Neural cell (in vitro differentiated cells): ENCODE results near the gene KASH5. TPM values are rescaled to one million over a fixed set of nuclear protein-coding genes. Genes with fewer than 3 reads are reported as not detected.

Experiments used
- H2AFZ ChIP-seq: fragments of 200-600, 300-800 bp; sonication (generic), shearing (Covaris generic); 2 replicates; pipeline ENCODE4 v1.6.0; 2014; ENCODE audit warnings: low read depth, mild to moderate bottlenecking, antibody characterized with exemption, low read length, moderate library complexity
- H3F3A ChIP-seq: fragments of 200-600 bp; shearing (Covaris generic); 2 replicates; pipeline ENCODE4 v1.6.1; 2016; ENCODE audit warnings: mild to moderate bottlenecking, moderate library complexity, mixed read lengths, antibody characterized with exemption, low read length; ENCODE audit not compliant: insufficient read depth, poor library complexity, severe bottlenecking
- H3K27ac ChIP-seq: fragments of 200-600, 300-800 bp; sonication (generic), shearing (Covaris generic); 2 replicates; pipeline ENCODE4 v1.5.1; 2014; ENCODE audit warnings: mild to moderate bottlenecking, low read length, moderate library complexity
- H3K27me3 ChIP-seq: fragments of 300-800, 200-600 bp; sonication (generic), shearing (Covaris generic); 2 replicates; pipeline ENCODE4 v1.6.0; 2014; ENCODE audit warnings: mild to moderate bottlenecking, low read depth, low read length, moderate library complexity; ENCODE audit not compliant: insufficient read depth
- H3K36me3 ChIP-seq: fragments of 300-800, 200-600 bp; sonication (generic), shearing (Covaris generic); 2 replicates; pipeline ENCODE4 v1.5.1; 2014; ENCODE audit warnings: mild to moderate bottlenecking, antibody characterized with exemption, low read length, moderate library complexity; ENCODE audit not compliant: insufficient read depth
- H3K4me2 ChIP-seq: fragments of 300-800, 200-600 bp; sonication (generic), shearing (Covaris generic); 2 replicates; pipeline ENCODE4 v1.6.0; 2014; ENCODE audit warnings: mild to moderate bottlenecking, low read length
- H3K4me3 ChIP-seq: fragments of 300-800, 200-600 bp; sonication (generic), shearing (Covaris generic); 2 replicates; pipeline ENCODE4 v1.5.1; 2014; ENCODE audit warnings: mild to moderate bottlenecking, low read length, moderate library complexity
- H3K79me2 ChIP-seq: fragments of 200-600 bp; shearing (Covaris generic); replicated peaks from 2 replicates; pipeline ENCODE4 v1.6.0; 2014; ENCODE audit warnings: mild to moderate bottlenecking, low read length, moderate library complexity; ENCODE audit not compliant: insufficient read depth
- H3K9ac ChIP-seq: fragments of 300-800, 200-600 bp; sonication (generic), shearing (Covaris generic); 2 replicates; pipeline ENCODE4 v1.6.1; 2016; ENCODE audit warnings: mild to moderate bottlenecking, low read length, mixed read lengths
- H3K9me2 ChIP-seq: fragments of 200-600 bp; shearing (Covaris generic); 2 replicates; pipeline ENCODE4 v1.6.1; 2016; ENCODE audit warnings: mild to moderate bottlenecking, low read length, mixed read lengths; ENCODE audit not compliant: insufficient read depth
- H3K9me3 ChIP-seq: fragments of 200-600, 300-800 bp; sonication (generic), shearing (Covaris generic); 2 replicates; pipeline ENCODE4 v1.6.1; 2016; ENCODE audit warnings: mild to moderate bottlenecking, mixed run types, low read length, moderate library complexity, mixed read lengths
- H4K20me1 ChIP-seq: fragments of 200-600 bp; shearing (Covaris generic); 2 replicates; pipeline ENCODE4 v1.6.1; 2016; ENCODE audit warnings: mild to moderate bottlenecking, mixed run types; ENCODE audit not compliant: insufficient read depth
- EP300 ChIP-seq: fragments of 450-650 bp; conservative IDR thresholded peaks from 2 replicates; pipeline ENCODE4 v1.6.1; 2014; ENCODE audit warnings: antibody characterized with exemption, mild to moderate bottlenecking, moderate library complexity; ENCODE audit not compliant: poor library complexity, severe bottlenecking
- EZH2 ChIP-seq: fragments of 200-600, 300-800 bp; shearing (Covaris generic), sonication (generic); IDR thresholded peaks from 2 replicates; pipeline ENCODE4 v1.6.1; 2014; ENCODE audit warnings: antibody characterized with exemption, low read length, borderline replicate concordance, mild to moderate bottlenecking; ENCODE audit not compliant: insufficient read depth, poor library complexity, severe bottlenecking
- MXI1 ChIP-seq: fragments of 450-650 bp; conservative IDR thresholded peaks from 2 replicates; pipeline ENCODE4 v1.6.1; 2014; ENCODE audit warnings: antibody characterized with exemption, mild to moderate bottlenecking; ENCODE audit not compliant: poor library complexity, severe bottlenecking
- POLR2AphosphoS5 ChIP-seq: IDR thresholded peaks from 2 replicates; pipeline ENCODE4 v1.6.1; 2012
- RAD21 ChIP-seq: fragments of 450-650 bp; conservative IDR thresholded peaks from 2 replicates; pipeline ENCODE4 v1.6.1; 2014; ENCODE audit warnings: antibody characterized with exemption, mild to moderate bottlenecking, moderate library complexity
- REST ChIP-seq: IDR thresholded peaks from 2 replicates; pipeline ENCODE4 v1.6.1; 2012; ENCODE audit warnings: borderline replicate concordance
- SMC3 ChIP-seq: fragments of 450-650 bp; conservative IDR thresholded peaks from 2 replicates; pipeline ENCODE4 v1.6.1; 2014; ENCODE audit warnings: antibody characterized with exemption, mild to moderate bottlenecking, moderate library complexity; ENCODE audit not compliant: poor library complexity
- TAF1 ChIP-seq: IDR thresholded peaks from 2 replicates; pipeline ENCODE4 v1.6.1; 2012; ENCODE audit warnings: low read depth
- polyA plus RNA-seq: library from polyadenylated mRNA; depleted of rRNA; stranded (reverse); fragments of >200 nt; gene quantifications from 2 replicates; pipeline ENCODE4 v1.2.3, GENCODE V29; 2014
- TF ChIP-seq, protein P1 (sequence below): fragments of 450-650 bp; IDR thresholded peaks from 2 replicates; pipeline ENCODE4 v1.5.1; 2014; ENCODE audit warnings: antibody characterized with exemption, mild to moderate bottlenecking, moderate library complexity; ENCODE audit not compliant: poor library complexity, severe bottlenecking

KASH5 gene
- polyA plus RNA-seq, 1 donor from 2014 or later, result 0.11 TPM

DNA sequence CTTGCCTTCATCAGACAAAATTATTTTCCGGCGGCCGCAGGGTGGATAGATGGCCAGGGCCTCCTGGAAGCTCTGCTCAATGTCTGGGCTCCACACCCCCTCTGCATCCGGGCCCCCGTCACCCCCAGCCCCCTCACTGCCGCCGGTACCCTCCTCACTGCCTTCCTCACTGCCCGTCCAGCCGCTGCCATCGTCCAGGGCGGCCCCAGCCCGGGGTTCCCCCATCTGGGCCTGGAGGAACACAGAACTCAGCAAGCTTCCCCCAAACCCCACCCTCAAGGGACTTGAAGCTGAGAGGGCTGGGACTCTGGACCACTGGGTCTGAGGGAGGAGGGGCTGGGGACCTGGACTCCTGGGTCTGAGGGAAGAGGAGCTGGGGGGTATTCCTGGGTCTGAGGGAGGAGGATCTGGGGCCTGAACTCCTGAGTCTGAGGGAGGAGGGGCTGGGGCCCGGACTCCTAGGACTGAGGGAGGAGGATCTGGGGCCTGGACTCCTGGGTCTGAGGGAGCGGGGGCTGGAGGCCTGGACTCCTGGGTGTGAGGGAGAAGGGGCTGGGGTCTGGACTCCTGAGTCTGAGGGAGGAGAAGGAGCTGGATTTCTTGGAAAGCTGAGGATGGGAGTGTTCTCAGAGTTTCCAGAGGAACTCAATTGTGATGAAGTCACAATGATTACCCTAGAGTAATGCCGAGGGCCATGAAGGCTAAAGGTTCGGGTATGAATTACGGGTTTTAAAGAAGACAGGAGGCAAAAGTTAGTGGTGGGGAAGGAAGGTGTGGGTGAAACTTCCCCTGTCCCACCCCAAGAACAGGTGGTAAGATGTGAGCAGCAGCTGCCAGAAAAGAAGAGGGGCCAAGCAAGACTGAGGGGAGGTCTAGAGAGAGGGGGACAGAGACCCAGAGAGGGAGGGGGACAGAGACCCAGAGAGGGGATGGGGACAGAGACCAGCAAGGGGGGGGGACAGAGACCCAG is 27.9 kb upstream of the KASH5 start:
- Histone ChIP-seq H3K9ac (no peak overlapping the region), H3K27me3 (peaks cover 23% of the 10 kb centered on the region), H2AFZ (no peak overlapping the region), H3K79me2 (peaks cover 30% of the 10 kb centered on the region), H3K27ac (no peak overlapping the region), H3F3A (no peaks in the 10 kb centered on the region), H4K20me1 (no peaks in the 10 kb centered on the region), H3K9me2 (no peaks in the 10 kb centered on the region), H3K4me2 (no peak overlapping the region), H3K4me3 (no peak overlapping the region), H3K9me3 (no peaks in the 10 kb centered on the region), H3K36me3 (no peaks in the 10 kb centered on the region)
- TF ChIP-seq EZH2, result no peak

DNA sequence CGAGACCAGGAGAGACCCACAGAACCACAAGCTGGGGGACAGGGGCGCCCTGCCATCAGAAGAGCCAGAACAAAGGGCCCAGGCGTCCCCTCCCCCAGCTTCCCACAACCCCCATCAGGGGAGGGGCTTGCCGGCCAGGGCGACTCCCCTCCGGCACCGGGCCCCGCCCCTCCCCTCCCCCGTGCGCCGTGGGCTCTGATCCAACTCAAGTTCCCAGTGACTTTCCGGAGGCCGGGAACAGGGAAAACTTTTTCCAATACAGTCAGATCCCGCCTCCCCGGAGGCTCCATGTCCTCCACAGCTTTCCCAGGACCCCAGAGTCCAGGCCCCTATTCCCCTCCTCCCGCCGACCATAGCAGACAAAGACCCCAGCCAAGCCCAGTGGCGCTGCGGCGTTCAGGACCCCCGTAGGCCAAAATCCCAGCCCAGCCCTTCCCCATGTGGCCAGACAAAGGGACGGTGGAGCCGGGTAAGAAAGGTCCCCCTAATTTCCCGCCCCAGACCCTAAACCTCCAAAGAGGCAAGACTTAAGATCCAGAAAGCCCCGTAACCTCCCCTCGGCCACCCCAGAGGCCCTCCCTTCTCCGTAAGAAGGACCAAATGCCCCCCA is 26.5 kb upstream of the KASH5 start:
- Histone ChIP-seq H3K79me2 (peaks cover 30% of the 10 kb centered on the region), H4K20me1 (no peaks in the 10 kb centered on the region), H3K4me2 (no peak overlapping the region), H3K27me3 (peaks cover 23% of the 10 kb centered on the region), H3K9me3 (no peaks in the 10 kb centered on the region), H2AFZ (no peak overlapping the region), H3F3A (no peaks in the 10 kb centered on the region), H3K9me2 (no peaks in the 10 kb centered on the region), H3K36me3 (no peaks in the 10 kb centered on the region), H3K4me3 (peak overlapping the region; percentile 43), H3K9ac (no peak overlapping the region), H3K27ac (no peak overlapping the region)
- TF ChIP-seq TAF1 (no peak), EZH2 (no peak), REST (no peak), RAD21 (no peak), POLR2AphosphoS5 (no peak), SMC3 (no peak), EP300 (no peak), MXI1 (no peak)
- TF ChIP-seq, protein P1, sequence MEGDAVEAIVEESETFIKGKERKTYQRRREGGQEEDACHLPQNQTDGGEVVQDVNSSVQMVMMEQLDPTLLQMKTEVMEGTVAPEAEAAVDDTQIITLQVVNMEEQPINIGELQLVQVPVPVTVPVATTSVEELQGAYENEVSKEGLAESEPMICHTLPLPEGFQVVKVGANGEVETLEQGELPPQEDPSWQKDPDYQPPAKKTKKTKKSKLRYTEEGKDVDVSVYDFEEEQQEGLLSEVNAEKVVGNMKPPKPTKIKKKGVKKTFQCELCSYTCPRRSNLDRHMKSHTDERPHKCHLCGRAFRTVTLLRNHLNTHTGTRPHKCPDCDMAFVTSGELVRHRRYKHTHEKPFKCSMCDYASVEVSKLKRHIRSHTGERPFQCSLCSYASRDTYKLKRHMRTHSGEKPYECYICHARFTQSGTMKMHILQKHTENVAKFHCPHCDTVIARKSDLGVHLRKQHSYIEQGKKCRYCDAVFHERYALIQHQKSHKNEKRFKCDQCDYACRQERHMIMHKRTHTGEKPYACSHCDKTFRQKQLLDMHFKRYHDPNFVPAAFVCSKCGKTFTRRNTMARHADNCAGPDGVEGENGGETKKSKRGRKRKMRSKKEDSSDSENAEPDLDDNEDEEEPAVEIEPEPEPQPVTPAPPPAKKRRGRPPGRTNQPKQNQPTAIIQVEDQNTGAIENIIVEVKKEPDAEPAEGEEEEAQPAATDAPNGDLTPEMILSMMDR, result no peak
